GM21825 (cell line): ENCODE results near the gene PTPRN2.
"Not testable (repeated sequence)": the region's sequence is repeated elsewhere in the genome, so short reads cannot be mapped to it uniquely, and the experiment has no call there.

Source experiments
- ATAC-seq: cut with Tn5 transposase; IDR thresholded peaks from one replicate; pipeline ENCODE4 v1.9.1; 2021; ENCODE audit warnings: mild to moderate bottlenecking, moderate library complexity; ENCODE audit not compliant: unreplicated experiment

PTPRN2 gene

DNA sequence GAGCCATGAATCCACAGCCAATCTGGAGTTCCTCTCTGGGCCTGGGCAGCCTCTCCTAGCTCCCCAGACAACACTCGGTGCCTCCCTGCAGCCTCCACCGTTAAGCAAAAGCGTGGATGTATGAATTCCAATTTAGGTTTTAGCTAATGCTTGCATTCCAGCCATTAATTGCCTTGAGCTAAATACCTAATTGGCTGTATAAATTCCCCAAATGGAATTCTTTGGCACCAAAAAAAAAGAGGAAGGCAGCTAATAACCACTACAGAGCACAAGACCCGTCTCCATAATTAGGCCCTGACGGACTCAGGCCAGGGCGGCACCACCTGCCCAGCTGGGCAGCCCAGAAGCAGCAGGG is 140.5 kb downstream of the PTPRN2 start:
- no peak for ATAC-seq

DNA sequence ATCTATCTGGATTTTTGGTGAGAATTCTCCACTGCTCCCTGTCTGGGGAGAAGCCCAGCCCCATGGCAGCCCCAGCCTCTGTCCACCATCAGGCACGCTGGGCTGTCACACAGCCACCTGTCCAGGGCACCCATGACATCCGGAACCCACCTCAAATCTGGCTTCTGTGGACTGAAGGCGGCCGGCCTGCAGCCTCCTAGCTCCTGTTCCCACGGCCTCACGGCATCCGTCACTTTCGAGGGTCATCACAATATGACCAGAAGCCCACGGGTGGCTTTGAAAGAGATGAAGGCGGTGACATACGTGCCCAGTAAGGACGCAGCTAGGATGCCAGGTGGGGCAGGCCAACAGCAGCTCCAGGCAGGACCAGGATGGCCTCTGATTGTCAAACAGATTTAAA is 140.9 kb downstream of the PTPRN2 start:
- ATAC-seq, result no peak

DNA sequence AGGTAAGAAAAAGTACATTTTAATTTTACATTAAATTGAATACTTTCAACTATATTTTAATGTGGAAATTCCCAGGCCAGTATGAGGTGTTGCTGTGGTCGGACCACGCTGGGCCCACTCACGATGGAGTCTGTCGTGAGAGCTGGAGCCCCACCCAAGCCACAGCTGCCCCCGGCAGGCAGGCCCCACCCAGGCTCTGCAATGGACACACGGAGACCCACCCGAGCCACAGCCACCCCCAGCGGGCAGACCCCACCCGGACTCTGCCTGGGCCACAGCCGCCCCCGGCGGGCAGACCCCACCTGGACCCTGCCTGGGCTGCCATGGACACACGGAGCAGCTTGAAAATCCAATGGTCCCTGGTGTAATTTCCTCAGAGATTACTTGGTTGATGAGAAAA is 141.3 kb downstream of the PTPRN2 start:
- ATAC-seq, result no peak

DNA sequence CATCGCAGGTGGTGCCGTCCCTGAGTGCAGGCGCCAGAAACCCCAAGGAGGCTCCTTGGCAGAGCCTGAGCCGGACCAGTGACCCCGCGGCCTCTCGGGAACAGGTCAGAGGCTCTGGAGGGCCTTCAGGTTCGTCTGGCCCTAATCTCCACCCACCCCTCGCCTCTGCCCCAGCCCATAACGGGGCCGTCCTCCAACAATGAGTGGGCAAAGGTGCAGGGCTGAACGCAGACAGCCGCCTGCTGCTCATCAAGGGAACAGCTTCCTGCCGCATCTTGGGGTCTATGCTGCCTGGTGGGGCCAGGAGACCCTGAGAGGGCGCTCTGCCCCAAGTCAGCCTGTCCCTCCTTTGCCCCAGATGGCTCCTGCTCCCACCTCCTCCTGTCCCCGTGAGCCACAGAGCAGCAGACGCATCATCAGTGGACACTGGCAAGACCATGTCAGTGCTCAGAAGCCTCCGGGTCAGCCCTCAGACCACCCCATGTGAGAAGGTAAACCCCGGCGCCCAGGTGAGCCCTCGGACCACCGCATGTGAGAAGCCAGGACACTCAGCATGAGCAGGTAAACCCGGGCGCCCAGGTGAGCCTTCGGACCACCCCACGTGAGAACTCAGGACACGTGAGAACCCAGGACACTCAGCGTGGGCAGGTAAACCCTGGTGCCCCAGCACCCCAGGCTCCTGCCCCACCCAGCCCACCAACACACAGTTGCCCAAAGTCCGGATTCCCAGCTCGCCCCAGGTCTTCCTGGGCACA is 142.0 kb downstream of the PTPRN2 start:
- no peak for ATAC-seq

DNA sequence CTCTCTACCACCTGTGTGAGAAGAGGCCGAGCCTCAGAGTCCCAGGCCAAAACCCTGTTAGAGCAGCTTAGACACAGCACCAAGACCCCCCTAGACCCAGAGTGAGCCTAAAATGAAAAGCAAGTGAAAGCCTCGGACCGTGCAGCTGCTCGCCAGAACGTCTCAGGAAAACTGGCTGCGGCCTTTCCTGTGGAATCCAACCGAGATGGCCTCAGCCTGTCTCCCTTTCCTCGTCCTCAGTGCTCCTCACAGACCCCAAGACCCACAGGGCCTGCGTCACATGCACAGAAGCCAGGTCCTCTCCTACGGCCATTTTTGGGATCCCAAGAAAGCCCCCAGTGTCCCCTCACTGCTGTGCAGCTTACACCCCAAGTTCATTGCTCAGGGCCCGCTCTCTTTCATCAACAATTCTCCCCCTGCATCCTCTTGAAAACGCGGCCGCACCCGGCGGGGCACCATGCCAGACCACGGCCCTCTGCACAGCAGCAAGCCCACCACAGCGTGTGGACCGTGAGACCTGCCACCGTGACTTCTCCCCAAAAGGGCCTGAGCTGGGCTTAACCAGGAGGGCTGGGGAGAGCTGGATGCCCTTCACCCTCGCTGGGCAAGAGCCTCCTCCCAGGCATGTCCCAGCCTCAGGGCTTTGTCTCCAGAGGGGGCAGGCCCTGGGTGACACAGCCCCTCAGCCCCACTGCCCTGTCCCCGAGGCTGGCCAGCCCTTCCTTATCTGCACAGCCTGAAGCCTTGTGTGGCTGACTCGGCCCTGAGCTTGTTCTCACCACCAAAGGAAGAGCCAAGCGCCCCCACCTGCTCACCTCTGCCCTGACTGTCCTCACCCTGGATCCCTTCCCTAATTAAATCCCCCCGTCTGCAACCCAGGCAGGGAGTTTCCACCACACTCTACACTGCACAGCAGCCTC is 142.9 kb downstream of the PTPRN2 start:
- ATAC-seq, result no peak

DNA sequence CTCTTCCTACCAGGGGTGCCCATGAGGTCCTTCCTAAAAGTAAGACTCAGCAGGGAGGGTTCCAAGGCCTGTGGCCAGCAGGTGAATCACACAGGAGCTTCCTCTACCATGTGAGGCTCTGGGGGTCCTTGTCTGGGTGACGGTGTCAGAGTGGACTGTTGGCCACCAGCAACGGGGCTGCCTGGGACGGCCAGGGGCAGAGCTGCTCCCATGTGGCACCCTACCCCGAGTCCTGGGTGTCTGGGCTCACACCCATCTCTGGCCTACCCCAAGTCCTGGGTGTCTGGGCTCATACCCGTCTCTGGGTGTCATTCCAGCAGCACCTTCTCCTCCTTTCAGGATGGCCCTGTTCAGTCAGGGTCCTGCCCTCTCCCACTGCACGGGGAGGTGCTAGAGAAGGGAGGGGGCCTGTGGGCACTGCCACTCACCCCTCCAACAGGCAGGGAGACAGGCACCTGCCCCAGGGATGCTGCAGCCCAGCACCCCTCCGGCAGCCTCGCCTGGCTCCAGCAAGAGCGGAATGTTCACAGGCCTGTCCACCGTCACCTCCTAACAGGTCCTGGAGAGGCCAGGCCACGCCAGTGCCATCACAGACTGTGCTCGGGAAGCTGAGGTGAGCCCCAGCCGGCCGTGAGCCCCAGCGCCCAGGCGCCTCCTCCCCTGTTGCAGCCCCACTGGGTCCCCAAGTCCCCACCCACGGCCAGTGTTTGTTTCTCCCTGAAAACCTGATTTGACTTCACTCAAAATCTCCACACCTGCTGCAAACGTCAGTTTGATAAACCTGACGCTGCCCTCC is 143.7 kb downstream of the PTPRN2 start:
- ATAC-seq, result no peak

DNA sequence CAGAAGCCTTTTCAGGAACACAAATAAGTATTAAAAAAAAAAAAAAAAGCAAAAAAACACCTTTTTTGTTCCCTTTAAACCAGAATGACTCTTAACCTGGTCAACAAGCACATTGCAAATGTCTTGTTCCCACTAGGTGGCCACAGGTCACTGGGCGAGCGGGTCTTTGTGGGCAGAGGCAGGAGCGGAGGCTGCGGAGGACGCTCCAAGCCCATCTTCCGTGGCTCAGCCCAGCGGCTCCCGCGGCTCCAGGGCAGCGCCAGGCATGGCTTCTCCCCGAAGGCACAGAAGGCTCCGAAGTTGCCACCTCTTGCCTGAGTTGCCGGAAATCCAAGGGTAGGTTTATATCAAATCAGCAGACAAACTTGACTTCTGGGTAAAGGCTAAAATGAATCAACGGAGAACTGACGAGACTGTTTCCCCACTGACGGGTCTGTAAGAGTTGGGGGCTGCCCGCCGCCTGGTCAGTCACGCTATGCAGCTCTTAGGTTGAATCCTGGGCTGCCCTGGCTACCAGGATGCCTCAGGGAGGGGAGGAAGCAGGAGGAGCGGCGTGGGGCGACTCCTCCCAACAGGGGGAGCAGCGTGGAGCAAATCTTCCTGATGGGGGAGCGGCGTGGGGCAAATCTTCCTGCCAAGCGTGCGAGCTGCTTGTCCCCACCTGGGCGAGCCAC is 144.5 kb downstream of the PTPRN2 start:
- no peak for ATAC-seq

DNA sequence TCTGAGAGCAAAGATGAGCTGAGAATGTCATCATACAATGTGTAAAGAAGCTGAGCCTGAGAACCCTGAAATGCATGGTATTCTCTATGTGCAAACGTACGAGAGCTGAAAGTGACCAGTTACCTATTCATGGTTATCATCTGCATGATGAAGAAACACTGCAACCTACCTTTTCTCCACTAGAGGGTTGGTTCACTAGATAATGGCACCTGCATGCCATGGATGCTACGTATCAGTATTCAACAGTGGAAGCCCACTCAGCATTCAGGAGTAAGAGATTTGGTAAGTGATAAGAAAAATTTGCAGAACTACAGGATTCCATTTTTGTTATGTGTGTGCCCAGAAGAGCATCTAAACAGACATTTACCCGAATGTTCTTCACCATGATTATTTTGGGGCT is 145.4 kb downstream of the PTPRN2 start:
- no peak for ATAC-seq

DNA sequence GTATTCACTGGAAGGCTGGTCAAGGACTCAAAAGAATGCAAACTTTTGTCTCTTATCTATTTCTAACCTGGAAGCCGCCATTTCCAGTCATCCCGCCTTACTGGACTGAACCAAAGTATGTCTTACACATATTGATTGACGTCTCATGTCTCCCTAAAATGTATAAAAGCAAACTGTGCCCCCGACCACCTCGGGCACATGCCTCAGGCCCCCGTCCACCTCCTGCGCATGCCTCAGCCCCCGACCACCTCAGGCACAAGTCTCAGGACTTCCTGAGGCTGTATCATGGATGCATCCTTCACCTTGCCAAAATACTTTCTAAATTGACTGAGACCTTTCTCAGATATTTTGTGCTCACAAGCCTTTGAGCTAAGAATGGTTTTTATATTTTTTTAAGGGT is 148.6 kb downstream of the PTPRN2 start:
- ATAC-seq, result no peak

DNA sequence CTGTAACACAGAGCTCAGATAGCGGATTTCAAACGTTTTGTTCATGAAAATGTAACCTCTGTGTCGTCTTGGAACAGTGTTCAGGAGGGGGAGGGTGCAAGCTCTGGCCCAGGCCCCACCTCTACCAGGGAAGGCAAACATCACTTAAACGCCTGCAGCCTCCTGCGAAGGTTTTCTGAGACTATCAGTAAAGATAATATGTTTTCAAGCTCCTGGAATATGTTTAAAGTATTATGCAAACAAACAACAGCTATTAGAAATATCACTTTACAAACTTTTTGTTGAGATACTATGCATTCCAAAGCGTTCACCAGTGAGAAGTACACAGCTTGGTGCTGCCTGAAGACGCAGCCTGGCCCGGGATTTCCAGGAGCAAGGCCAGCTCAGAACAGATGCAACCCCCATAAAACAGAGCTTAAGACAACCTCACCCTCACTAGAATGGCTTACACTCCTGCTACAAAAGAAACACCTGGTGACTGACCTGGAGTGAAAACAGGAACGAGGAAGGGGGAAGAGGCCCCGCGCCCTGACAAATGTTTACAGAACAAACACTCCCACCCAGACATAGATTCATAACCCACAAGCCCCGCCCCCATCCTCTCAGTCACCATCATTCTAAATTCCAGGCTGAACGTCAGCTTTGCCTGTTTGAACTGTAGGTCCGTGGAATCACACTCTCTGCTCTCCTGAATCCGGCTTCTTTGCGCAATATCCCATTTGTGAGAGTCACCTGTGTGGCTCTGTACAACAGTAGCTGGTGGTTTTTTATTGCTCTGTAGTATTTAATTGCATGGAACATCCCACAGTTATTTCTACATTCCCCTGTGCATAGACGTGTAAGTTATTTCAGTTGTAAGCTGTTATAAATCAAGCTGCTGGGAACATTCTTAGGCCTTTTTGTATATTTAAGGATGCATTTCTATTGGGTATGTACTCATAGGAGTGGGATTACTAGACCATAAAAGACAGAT is 155.0 kb downstream of the PTPRN2 start:
- no peak for ATAC-seq

DNA sequence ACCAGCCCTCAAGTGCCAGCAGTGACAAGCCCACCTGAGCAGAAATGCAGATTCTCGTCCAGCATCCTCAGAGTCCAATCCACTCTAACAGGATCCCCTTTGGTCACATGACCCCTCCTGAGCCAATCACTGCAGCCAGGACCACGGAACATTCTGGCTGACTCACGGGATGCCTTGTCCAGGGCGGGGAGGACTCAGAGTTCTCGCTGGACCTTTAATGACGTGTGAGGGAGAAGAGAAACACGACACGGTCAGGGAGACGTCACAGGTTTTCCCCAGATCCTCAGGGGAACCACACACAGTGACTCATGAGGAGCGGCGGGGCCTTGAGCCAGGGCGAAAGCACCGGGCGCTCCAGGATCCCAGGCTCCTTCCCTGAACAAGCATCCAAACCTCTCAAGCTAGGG is 155.7 kb downstream of the PTPRN2 start:
- ATAC-seq, result no peak

DNA sequence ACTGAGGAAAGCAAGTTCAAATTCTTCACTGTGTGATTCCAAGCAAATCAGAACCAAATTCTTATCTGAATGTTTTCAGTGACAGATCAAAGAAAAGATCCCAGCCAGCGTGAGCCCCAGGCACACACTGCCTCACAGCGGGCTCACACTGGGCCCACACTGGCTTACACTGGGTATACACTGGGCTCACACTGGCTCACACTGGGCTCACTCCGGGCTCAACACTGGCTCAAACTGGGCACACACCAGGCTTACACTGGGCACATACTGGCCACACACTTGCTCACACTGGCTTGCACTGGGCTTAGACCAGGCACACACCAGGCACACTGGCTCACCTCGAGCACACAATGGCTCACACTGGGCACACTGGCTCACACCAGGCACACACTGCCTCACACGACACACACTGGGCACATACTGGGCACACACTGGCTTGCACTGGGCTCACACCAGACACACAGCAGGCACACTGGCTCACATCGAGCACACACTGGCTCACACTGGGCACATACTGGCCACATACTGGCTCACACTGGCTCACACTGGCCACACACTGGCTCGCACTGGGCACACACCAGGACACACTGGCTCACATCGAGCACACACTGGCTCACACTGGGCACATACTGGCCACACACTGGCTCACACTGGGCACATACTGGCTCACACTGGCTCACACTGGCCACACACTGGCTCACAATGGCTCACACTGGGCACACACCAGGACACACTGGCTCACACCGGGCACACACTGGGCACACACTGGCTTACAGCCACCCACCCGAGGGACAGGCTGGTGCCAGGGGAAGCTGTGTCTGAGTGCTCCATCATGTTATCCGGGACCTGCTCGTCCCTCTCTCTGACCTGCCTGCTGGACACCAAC is 156.3 kb downstream of the PTPRN2 start:
- no peak for ATAC-seq

DNA sequence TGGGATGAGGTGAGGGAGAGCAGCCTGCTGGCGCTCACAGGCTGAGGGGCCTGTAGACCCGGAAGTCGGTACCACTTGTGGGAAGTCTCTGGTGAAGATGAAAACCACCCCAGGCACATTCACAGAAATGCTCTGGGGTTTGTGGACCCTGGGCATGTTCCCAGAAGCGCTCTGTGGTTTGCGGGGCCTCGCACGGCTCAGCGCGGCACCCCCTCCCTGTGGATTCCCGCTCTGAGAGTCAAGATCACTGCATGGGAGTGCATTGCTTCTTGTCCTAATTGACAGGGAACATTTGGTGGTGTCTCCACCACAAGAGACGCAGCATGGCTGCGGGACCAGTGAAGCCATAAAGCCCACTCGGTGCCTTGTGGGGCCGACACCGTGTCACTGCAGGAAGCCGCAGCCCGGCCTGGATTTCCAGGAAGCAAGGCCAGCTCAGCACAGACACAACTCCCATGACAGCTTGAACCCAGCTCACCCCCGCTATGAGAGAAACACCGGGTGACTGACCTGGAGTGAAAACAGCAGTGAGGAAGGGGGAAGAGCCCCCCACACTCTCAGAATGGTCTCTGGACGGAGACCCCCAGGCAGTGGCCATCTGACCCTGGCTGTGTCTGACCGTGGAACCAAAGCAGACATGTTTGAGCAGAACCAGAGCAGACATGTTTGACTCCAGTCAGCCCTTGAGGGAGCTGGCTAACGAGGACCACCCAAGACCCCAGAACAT is 157.2 kb downstream of the PTPRN2 start:
- ATAC-seq, result no peak

DNA sequence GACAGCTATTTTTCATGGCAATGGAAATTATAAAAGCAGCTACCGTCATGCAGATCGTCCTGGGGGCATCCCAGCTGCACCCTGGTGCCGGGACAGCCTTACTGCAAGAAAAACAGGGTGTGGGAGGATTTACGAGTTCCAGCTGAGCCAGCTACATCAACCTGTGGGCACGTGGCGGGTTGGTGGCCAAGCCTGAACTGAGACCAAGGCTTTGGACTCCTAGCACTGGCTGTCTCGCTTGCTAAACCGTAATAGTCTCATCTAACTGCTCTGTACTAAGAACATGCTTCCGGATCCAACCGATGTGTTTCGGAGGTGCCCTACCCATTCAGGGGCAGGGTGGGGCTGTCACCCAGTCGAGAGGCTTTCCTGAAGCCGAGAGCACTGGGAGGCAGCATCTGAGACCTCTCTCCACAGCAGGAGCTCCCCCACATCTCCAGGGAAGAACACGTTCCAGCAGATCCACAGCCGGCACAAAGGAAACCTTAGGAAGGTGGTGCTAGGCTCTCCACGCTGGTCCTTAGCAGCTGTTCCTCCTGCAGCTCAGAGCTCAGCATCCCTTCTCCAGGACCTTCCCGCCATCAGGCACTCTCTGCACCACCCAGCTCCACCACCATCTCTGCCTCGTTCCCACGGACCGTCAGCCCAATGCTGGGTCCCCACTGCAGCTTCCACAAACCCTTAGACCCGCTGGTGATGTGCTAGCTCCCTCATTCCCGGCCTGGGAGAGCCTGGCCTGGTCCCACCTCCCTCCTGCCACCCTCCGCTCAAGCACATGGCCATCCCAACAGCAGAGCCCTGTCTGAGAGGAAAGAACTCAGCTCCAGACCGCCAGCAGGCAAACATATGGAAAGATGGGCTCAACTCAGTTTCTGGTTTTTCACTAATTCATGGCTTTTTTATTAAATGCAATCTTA is 158.5 kb downstream of the PTPRN2 start:
- ATAC-seq, result no peak

DNA sequence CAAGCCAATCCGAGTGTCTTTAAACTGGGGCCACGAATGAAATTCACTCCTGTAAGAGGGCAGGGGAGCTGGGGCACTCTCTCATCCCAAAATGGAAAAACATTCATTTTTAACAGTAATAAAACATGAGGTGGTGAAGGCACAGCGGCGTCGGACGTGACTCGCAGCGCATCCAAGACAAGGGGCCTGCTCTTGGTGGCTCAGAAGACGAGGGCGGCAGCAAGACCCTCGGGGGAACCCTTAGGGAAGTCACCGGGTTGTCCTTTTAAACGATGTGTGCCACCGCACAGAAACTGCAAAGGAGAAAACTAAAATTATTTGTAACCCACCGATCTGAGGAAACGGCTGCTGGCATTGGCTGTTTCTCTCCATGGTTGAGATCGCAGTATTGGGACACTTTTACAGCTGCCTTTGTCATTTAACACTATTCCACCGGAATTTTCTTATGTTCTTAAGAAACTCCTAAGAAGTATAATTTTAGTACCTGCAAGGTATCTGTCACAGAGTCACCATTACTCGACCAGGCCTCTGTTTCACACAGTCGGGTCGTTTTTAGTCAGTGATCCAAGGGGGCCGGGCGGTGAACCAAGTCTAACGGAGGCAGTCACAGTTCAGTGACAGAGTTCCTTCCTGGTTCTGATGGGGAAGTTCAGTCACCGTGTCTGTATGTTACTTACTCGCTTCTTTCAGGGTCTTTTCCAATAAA is 159.3 kb downstream of the PTPRN2 start:
- ATAC-seq, result no peak

DNA sequence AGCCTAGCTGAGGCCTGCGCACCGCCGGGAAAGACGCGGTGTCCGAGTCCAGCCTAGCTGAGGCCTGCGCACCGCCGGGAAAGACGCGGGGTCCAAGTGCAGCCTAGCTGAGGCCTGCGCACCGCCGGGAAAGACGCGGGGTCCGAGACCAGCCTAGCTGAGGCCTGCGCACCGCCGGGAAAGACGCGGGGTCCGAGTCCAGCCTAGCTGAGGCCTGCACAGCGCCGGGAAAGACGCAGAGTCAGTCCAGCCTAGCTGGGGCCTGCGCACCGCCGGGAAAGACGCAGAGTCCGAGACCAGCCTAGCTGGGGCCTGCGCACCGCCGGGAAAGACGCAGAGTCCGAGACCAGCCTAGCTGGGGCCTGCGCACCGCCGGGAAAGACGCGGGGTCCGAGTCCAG is 161.9 kb downstream of the PTPRN2 start:
- ATAC-seq, result not testable (repeated sequence)
